Mesenchymal stem cell (in vitro differentiated cells and primary cell): Measurements from ENCODE around the gene LTB4R.

Experiments
- DNase-seq: peaks from one replicate; pipeline ENCODE4 v3.0.0-alpha.2; 2013
- H2AFZ ChIP-seq: one replicate; pipeline ENCODE4 v1.6.1; 2013; ENCODE audit warnings: low read depth, mild to moderate bottlenecking, control low read depth, inconsistent platforms, low read length, moderate library complexity
- H2AK5ac ChIP-seq: 2 replicates; pipeline ENCODE4 v1.6.1; 2013; ENCODE audit warnings: low read length, moderate library complexity, mild to moderate bottlenecking, inconsistent platforms; ENCODE audit not compliant: severe bottlenecking
- H2BK120ac ChIP-seq: one replicate; pipeline ENCODE4 v1.6.1; 2013; ENCODE audit warnings: low read depth, mild to moderate bottlenecking, inconsistent platforms, low read length, moderate library complexity
- H2BK12ac ChIP-seq, 2 experiments: one replicate each; pipeline ENCODE4 v1.6.1; 2013; ENCODE audit warnings: inconsistent platforms in 2 of 2, low read length in 2 of 2, mild to moderate bottlenecking in 2 of 2, moderate library complexity in 2 of 2, control low read depth in 1 of 2
- H2BK15ac ChIP-seq: one replicate; pipeline ENCODE4 v1.6.1; 2013; ENCODE audit warnings: mild to moderate bottlenecking, low read depth, inconsistent platforms; ENCODE audit not compliant: poor library complexity, severe bottlenecking
- H2BK5ac ChIP-seq: 2 replicates; pipeline ENCODE4 v1.6.1; 2013; ENCODE audit warnings: low read depth, mild to moderate bottlenecking, low read length, control low read depth, inconsistent platforms; ENCODE audit not compliant: poor library complexity, severe bottlenecking
- H3K14ac ChIP-seq, 2 experiments: one replicate each; pipeline ENCODE4 v1.6.1; 2013; ENCODE audit warnings: inconsistent platforms in 2 of 2, low read length in 2 of 2, control low read depth in 1 of 2, mild to moderate bottlenecking in 1 of 2, moderate library complexity in 1 of 2
- H3K18ac ChIP-seq, 2 experiments: one replicate each; pipeline ENCODE4 v1.6.1; 2013; ENCODE audit warnings: inconsistent platforms in 2 of 2, low read length in 2 of 2, control low read depth in 1 of 2, low read depth in 1 of 2, mild to moderate bottlenecking in 1 of 2
- H3K23ac ChIP-seq, 2 experiments: one replicate each; pipeline ENCODE4 v1.6.1; 2013; ENCODE audit warnings: inconsistent platforms in 2 of 2, low read length in 2 of 2, mild to moderate bottlenecking in 2 of 2, moderate library complexity in 2 of 2, control low read depth in 1 of 2
- H3K27ac ChIP-seq: 2 replicates; pipeline ENCODE4 v1.5.1; 2013; ENCODE audit warnings: mild to moderate bottlenecking, moderate library complexity, low read length, control low read depth, inconsistent platforms; ENCODE audit not compliant: poor library complexity, severe bottlenecking
- H3K27me3 ChIP-seq, 2 experiments: 2 replicates each; pipeline versions ENCODE4 v1.6.1 to v1.7.0; 2013; ENCODE audit warnings: low read length in 2 of 2, mild to moderate bottlenecking in 2 of 2, moderate library complexity in 2 of 2, control low read depth in 1 of 2, inconsistent platforms in 1 of 2; ENCODE audit not compliant: control insufficient read depth in 1 of 2, insufficient read depth in 1 of 2
- H3K36me3 ChIP-seq, 2 experiments: 2 replicates each; pipeline versions ENCODE4 v1.6.1 to v1.7.0; 2013; ENCODE audit warnings: low read length in 2 of 2, control low read depth in 1 of 2, inconsistent platforms in 1 of 2, low read depth in 1 of 2, mild to moderate bottlenecking in 1 of 2; ENCODE audit not compliant: insufficient read depth in 2 of 2, control insufficient read depth in 1 of 2
- H3K4ac ChIP-seq, 2 experiments: one replicate each; pipeline ENCODE4 v1.6.1; 2013; ENCODE audit warnings: inconsistent platforms in 2 of 2, low read length in 2 of 2, mild to moderate bottlenecking in 2 of 2, moderate library complexity in 2 of 2, control low read depth in 1 of 2, low read depth in 1 of 2
- H3K4me1 ChIP-seq: 2 replicates; pipeline ENCODE4 v1.6.1; 2013; ENCODE audit warnings: low read depth, low read length, control low read depth; ENCODE audit not compliant: control insufficient read depth, insufficient read depth
- H3K4me2 ChIP-seq: 2 replicates; pipeline ENCODE4 v1.6.1; 2013; ENCODE audit warnings: low read length, mild to moderate bottlenecking, inconsistent platforms; ENCODE audit not compliant: poor library complexity, severe bottlenecking
- H3K4me3 ChIP-seq, 2 experiments: 2 replicates each; pipeline versions ENCODE4 v1.5.1 to v1.7.0; 2013; ENCODE audit warnings: low read length in 2 of 2, mild to moderate bottlenecking in 2 of 2, control low read depth in 1 of 2, low read depth in 1 of 2; ENCODE audit not compliant: insufficient read depth in 1 of 2
- H3K79me1 ChIP-seq: replicated peaks from 2 replicates; pipeline ENCODE4 v1.6.1; 2013; ENCODE audit warnings: mild to moderate bottlenecking, control low read depth, low read length, inconsistent platforms; ENCODE audit not compliant: poor library complexity, severe bottlenecking
- H3K9ac ChIP-seq: 2 replicates; pipeline ENCODE4 v1.7.0; 2013; ENCODE audit warnings: mild to moderate bottlenecking, low read length, moderate library complexity
- H3K9me3 ChIP-seq: 2 replicates; pipeline ENCODE4 v1.7.0; 2013; ENCODE audit warnings: mild to moderate bottlenecking, low read length; ENCODE audit not compliant: control insufficient read depth
- H4K8ac ChIP-seq: one replicate; pipeline ENCODE4 v1.6.1; 2013; ENCODE audit warnings: inconsistent platforms, mild to moderate bottlenecking, low read length, moderate library complexity
- H4K91ac ChIP-seq: one replicate; pipeline ENCODE4 v1.6.1; 2013; ENCODE audit warnings: mild to moderate bottlenecking, low read length, inconsistent platforms
- WGBS: methylation state at CpG from one replicate; pipeline ENCODE4 v1.1.7; 2013; ENCODE audit warnings: mixed read lengths; 5-methylcytosine and 5-hydroxymethylcytosine counted together

LTB4R gene

DNA sequence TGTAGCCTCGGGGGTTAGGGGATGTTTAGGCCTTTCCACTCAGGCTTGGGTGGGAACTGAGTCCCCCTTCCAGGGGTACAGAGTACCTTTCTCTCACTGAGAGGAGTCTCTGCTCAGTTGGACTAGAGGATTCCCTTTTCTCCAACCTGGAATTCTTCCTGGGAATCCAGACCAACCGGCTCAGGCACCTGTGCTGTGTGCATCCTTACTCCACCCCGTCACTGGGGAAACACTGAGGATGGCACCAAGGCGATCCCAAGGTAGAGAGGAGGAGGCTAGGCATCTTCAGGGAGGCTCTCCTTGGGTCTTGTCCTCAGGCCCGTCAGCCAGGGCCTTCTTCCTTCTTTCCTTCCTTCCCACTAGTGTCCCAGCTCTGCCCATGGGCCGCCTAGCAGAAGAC, 47.5 kb upstream of the LTB4R start:
- Histone ChIP-seq H4K91ac (no peak overlapping the region), H2BK5ac (no peak overlapping the region), H2AFZ (no peak overlapping the region), H3K14ac (no peak overlapping the region), H3K4me2 (no peak overlapping the region), H2BK12ac (no peak overlapping the region), H2BK15ac (no peak overlapping the region), H3K36me3 (peaks cover 44 to 67% of the 10 kb centered on the region in 2 experiments), H2BK120ac (no peak overlapping the region), H3K27ac (no peak overlapping the region), H2AK5ac (no peak overlapping the region), H3K9ac (no peak overlapping the region), H3K27me3 (no peaks in the 10 kb centered on the region), H3K79me1 (peaks cover 3% of the 10 kb centered on the region), H3K9me3 (no peaks in the 10 kb centered on the region), H3K4me1 (peaks cover 6% of the 10 kb centered on the region), H3K4me3 (no peak overlapping the region), H3K18ac (no peak overlapping the region), H4K8ac (no peak overlapping the region), H3K4ac (no peak overlapping the region), H3K23ac (no peak overlapping the region)
- 85% methylated on average over 5 of the region's 6 CpGs for WGBS
- DNase-seq: no peak

GRCh38 chr14:24264298-24264697, 47.0 kb upstream of the LTB4R start:
- Histone ChIP-seq H3K4me2 (no peak overlapping the region), H2BK12ac (no peak overlapping the region), H3K27me3 (no peaks in the 10 kb centered on the region), H3K23ac (no peak overlapping the region), H3K9me3 (no peaks in the 10 kb centered on the region), H3K27ac (no peak overlapping the region), H2BK15ac (no peak overlapping the region), H3K36me3 (peaks cover 48 to 68% of the 10 kb centered on the region in 2 experiments), H2BK5ac (no peak overlapping the region), H3K4me3 (no peak overlapping the region), H2AK5ac (no peak overlapping the region), H2AFZ (no peak overlapping the region), H3K4me1 (peaks cover 3% of the 10 kb centered on the region), H4K91ac (no peak overlapping the region), H3K18ac (no peak overlapping the region), H2BK120ac (no peak overlapping the region), H3K4ac (no peak overlapping the region), H3K79me1 (peaks cover 7% of the 10 kb centered on the region), H3K14ac (no peak overlapping the region), H4K8ac (no peak overlapping the region), H3K9ac (no peak overlapping the region)
- DNase-seq: no peak
- 92% methylated on average over 6 of the region's 6 CpGs for WGBS

- Histone ChIP-seq H3K36me3 (peaks cover 59 to 66% of the 10 kb centered on the region in 2 experiments), H3K9ac (no peak overlapping the region), H3K23ac (no peak overlapping the region), H3K18ac (no peak overlapping the region), H2BK15ac (no peak overlapping the region), H4K8ac (no peak overlapping the region), H2BK120ac (no peak overlapping the region), H3K4me1 (peaks cover 9% of the 10 kb centered on the region), H3K27me3 (no peaks in the 10 kb centered on the region), H2BK12ac (no peak overlapping the region), H2BK5ac (no peak overlapping the region), H3K79me1 (peaks cover 21% of the 10 kb centered on the region), H3K14ac (no peak overlapping the region), H3K4me2 (no peak overlapping the region), H4K91ac (no peak overlapping the region), H2AK5ac (no peak overlapping the region), H3K9me3 (no peaks in the 10 kb centered on the region), H2AFZ (no peak overlapping the region), H3K27ac (no peak overlapping the region), H3K4me3 (no peak overlapping the region), H3K4ac (no peak overlapping the region)
- no peak for DNase-seq
- 94% methylated on average over 18 of the region's 18 CpGs for WGBS
Observed at GRCh38 chr14:24266344-24267244, 44.7 kb upstream of the LTB4R start.

GRCh38 chr14:24267516-24267915, 43.8 kb upstream of the LTB4R start:
- Histone ChIP-seq H3K4me1 (peaks cover 9% of the 10 kb centered on the region), H3K4me3 (peak overlapping the region in 1 of 2 experiments; percentile 35), H3K23ac (peak overlapping the region in 1 of 2 experiments; percentile 32), H3K18ac (no peak overlapping the region), H2BK5ac (no peak overlapping the region), H4K91ac (no peak overlapping the region), H2BK15ac (no peak overlapping the region), H3K9me3 (no peaks in the 10 kb centered on the region), H3K4ac (no peak overlapping the region), H3K4me2 (no peak overlapping the region), H2AFZ (no peak overlapping the region), H2AK5ac (no peak overlapping the region), H2BK120ac (no peak overlapping the region), H3K27me3 (no peaks in the 10 kb centered on the region), H4K8ac (no peak overlapping the region), H3K36me3 (peaks cover 59 to 64% of the 10 kb centered on the region in 2 experiments), H3K27ac (no peak overlapping the region), H3K79me1 (peaks cover 26% of the 10 kb centered on the region), H3K9ac (no peak overlapping the region), H2BK12ac (no peak overlapping the region), H3K14ac (no peak overlapping the region)
- DNase-seq: no peak
- 92% methylated on average over 9 of the region's 9 CpGs for WGBS
